ENCODE data around the gene TSC22D2. TPM values are rescaled to one million over a fixed set of nuclear protein-coding genes. Genes with fewer than 3 reads are reported as not detected.

Gene TSC22D2
- total and polyA plus RNA-seq, 2 of the 8 experiments (the other 6 are each of a cell fraction or from before 2014, with no cell fraction given), result 3.4 to 27.6 TPM

GRCh38 chr3:150461399-150461798 lies 53.3 kb downstream of the TSC22D2 start (continued):
- TF ChIP-seq, protein P1, sequence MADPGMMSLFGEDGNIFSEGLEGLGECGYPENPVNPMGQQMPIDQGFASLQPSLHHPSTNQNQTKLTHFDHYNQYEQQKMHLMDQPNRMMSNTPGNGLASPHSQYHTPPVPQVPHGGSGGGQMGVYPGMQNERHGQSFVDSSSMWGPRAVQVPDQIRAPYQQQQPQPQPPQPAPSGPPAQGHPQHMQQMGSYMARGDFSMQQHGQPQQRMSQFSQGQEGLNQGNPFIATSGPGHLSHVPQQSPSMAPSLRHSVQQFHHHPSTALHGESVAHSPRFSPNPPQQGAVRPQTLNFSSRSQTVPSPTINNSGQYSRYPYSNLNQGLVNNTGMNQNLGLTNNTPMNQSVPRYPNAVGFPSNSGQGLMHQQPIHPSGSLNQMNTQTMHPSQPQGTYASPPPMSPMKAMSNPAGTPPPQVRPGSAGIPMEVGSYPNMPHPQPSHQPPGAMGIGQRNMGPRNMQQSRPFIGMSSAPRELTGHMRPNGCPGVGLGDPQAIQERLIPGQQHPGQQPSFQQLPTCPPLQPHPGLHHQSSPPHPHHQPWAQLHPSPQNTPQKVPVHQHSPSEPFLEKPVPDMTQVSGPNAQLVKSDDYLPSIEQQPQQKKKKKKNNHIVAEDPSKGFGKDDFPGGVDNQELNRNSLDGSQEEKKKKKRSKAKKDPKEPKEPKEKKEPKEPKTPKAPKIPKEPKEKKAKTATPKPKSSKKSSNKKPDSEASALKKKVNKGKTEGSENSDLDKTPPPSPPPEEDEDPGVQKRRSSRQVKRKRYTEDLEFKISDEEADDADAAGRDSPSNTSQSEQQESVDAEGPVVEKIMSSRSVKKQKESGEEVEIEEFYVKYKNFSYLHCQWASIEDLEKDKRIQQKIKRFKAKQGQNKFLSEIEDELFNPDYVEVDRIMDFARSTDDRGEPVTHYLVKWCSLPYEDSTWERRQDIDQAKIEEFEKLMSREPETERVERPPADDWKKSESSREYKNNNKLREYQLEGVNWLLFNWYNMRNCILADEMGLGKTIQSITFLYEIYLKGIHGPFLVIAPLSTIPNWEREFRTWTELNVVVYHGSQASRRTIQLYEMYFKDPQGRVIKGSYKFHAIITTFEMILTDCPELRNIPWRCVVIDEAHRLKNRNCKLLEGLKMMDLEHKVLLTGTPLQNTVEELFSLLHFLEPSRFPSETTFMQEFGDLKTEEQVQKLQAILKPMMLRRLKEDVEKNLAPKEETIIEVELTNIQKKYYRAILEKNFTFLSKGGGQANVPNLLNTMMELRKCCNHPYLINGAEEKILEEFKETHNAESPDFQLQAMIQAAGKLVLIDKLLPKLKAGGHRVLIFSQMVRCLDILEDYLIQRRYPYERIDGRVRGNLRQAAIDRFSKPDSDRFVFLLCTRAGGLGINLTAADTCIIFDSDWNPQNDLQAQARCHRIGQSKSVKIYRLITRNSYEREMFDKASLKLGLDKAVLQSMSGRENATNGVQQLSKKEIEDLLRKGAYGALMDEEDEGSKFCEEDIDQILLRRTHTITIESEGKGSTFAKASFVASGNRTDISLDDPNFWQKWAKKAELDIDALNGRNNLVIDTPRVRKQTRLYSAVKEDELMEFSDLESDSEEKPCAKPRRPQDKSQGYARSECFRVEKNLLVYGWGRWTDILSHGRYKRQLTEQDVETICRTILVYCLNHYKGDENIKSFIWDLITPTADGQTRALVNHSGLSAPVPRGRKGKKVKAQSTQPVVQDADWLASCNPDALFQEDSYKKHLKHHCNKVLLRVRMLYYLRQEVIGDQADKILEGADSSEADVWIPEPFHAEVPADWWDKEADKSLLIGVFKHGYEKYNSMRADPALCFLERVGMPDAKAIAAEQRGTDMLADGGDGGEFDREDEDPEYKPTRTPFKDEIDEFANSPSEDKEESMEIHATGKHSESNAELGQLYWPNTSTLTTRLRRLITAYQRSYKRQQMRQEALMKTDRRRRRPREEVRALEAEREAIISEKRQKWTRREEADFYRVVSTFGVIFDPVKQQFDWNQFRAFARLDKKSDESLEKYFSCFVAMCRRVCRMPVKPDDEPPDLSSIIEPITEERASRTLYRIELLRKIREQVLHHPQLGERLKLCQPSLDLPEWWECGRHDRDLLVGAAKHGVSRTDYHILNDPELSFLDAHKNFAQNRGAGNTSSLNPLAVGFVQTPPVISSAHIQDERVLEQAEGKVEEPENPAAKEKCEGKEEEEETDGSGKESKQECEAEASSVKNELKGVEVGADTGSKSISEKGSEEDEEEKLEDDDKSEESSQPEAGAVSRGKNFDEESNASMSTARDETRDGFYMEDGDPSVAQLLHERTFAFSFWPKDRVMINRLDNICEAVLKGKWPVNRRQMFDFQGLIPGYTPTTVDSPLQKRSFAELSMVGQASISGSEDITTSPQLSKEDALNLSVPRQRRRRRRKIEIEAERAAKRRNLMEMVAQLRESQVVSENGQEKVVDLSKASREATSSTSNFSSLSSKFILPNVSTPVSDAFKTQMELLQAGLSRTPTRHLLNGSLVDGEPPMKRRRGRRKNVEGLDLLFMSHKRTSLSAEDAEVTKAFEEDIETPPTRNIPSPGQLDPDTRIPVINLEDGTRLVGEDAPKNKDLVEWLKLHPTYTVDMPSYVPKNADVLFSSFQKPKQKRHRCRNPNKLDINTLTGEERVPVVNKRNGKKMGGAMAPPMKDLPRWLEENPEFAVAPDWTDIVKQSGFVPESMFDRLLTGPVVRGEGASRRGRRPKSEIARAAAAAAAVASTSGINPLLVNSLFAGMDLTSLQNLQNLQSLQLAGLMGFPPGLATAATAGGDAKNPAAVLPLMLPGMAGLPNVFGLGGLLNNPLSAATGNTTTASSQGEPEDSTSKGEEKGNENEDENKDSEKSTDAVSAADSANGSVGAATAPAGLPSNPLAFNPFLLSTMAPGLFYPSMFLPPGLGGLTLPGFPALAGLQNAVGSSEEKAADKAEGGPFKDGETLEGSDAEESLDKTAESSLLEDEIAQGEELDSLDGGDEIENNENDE (IDR thresholded peaks at IDR 0.05; ENCODE audit: insufficient replicate concordance, low read length), result no peak
- TF ChIP-seq HDAC6 (IDR thresholded peaks at IDR 0.05; ENCODE audit: low read depth, low read length), result no peak
- TF ChIP-seq SAP30 (IDR thresholded peaks at IDR 0.05; ENCODE audit: insufficient read depth, insufficient replicate concordance, low read length), result no peak
- TF ChIP-seq ZNF274 (IDR thresholded peaks at IDR 0.05; ENCODE audit: borderline replicate concordance, extremely low read depth, low read length), result no peak
- no peak for TF ChIP-seq TBP (IDR thresholded peaks at IDR 0.05; ENCODE audit: low read depth, low read length)
- no peak for TF ChIP-seq MAFK (IDR thresholded peaks at IDR 0.05; ENCODE audit: low read depth, low read length)
- no peak for TF ChIP-seq FOSL1 (IDR thresholded peaks at IDR 0.05; ENCODE audit: insufficient read depth, low read depth, low read length)
- no peak for TF ChIP-seq SP1 (IDR thresholded peaks at IDR 0.05; ENCODE audit: low read depth, low read length)
- TF ChIP-seq SP4 (IDR thresholded peaks at IDR 0.05; ENCODE audit: low read length), result no peak
- TF ChIP-seq RFX5 (IDR thresholded peaks at IDR 0.05; ENCODE audit: borderline replicate concordance, low read depth, low read length), result no peak
- TF ChIP-seq TAF1 (IDR thresholded peaks at IDR 0.05; ENCODE audit: low read depth, low read length), result no peak
- TF ChIP-seq JUND (IDR thresholded peaks at IDR 0.05; ENCODE audit: low read length), result no peak
- TF ChIP-seq SRF (IDR thresholded peaks at IDR 0.05; ENCODE audit: low read depth, low read length), result no peak

Data from H1 (cell line).